Heart left ventricle (tissue), 16 donors: ENCODE measurements around the gene STYXL1. TPM values are rescaled to one million over a fixed set of nuclear protein-coding genes. Genes with fewer than 3 reads are reported as not detected.
"Not testable (repeated sequence)": the region's sequence is repeated elsewhere in the genome, so short reads cannot be mapped to it uniquely, and the experiment has no call there.

Experiments used
- ATAC-seq, 4 donors: fragments of 200-7000 bp; cut with Tn5 transposase; one replicate each; pipeline ENCODE4 v1.9.1; 2020 to 2022; ENCODE audit warnings: moderate library complexity in 4 of 4, mild to moderate bottlenecking in 3 of 4, moderate number of reproducible peaks in 1 of 4
- DNase-seq, 5 donors: peaks; one replicate each; pipeline ENCODE4 v3.0.0-alpha.2; 2020
- H3K27ac ChIP-seq, 12 donors: fragments of 200-600 bp; sonication (generic) in 4 of 12; one replicate each; pipeline versions ENCODE4 v1.5.0 to v1.8.0; 2016 to 2022; ENCODE audit warnings: mild to moderate bottlenecking in 2 of 12
- H3K27me3 ChIP-seq, 9 donors: fragments of 200-600 bp; sonication (generic) in 2 of 9; one replicate each; pipeline versions ENCODE4 v1.5.1 to v1.8.0; 2016 to 2022; ENCODE audit warnings: mild to moderate bottlenecking in 3 of 9
- H3K36me3 ChIP-seq, 9 donors: fragments of 200-600 bp; sonication (generic) in 2 of 9; one replicate each; pipeline versions ENCODE4 v1.5.0 to v1.8.0; 2018 to 2022; ENCODE audit warnings: mild to moderate bottlenecking in 2 of 9
- H3K4me1 ChIP-seq, 12 donors: fragments of 200-600 bp; sonication (generic) in 4 of 12; one replicate each; pipeline versions ENCODE4 v1.5.0 to v1.8.0; 2016 to 2022; ENCODE audit warnings: mild to moderate bottlenecking in 3 of 12
- H3K4me3 ChIP-seq, 12 donors: fragments of 200-600 bp; sonication (generic) in 4 of 12; one replicate each; pipeline versions ENCODE4 v1.5.0 to v1.8.0; 2017 to 2022; ENCODE audit warnings: mild to moderate bottlenecking in 9 of 12, moderate library complexity in 4 of 12
- H3K9me3 ChIP-seq, 12 donors: fragments of 200-600 bp; sonication (generic) in 4 of 12; one replicate each; pipeline versions ENCODE4 v1.5.0 to v1.8.0; 2016 to 2022; ENCODE audit warnings: mild to moderate bottlenecking in 1 of 12
- POLR2A ChIP-seq, 2 donors: fragments of 450-650 bp; IDR thresholded peaks; one replicate each; pipeline ENCODE4 v1.6.1; 2017; ENCODE audit warnings: antibody characterized with exemption in 2 of 2, mild to moderate bottlenecking in 2 of 2, moderate library complexity in 2 of 2
- WGBS, 4 donors: extraction: QIAGEN DNeasy Blood & Tissue Kit in 2 of 4; methylation state at CpG; one replicate each; pipeline versions ENCODE4 v1.1.5 to v1.1.7; 2013 to 2018; 5-methylcytosine and 5-hydroxymethylcytosine counted together
- intact Hi-C, 10 donors: fragments of 100-400 bp; cut with DNase I; formaldehyde crosslinking; loops; one replicate each; pipeline versions ENCODE4 v1.11.1 to v1.14.2; 2022
- polyA plus RNA-seq, 2 donors: library from polyadenylated mRNA; stranded (reverse); fragments of 200-250 nt; gene quantifications; one replicate each; pipeline ENCODE4 v1.2.3, GENCODE V29; 2013
- total RNA-seq, 9 donors: library from RNA; depleted of rRNA in 2 of 9; stranded (reverse); fragments of >200 nt in 2 of 9; fragmentation: NEBNext Ultra II Directional in 3 of 9; extraction: Animal tissue kit (Norgen Biotek cat#: 25700) in 3 of 9; gene quantifications; one replicate each; pipeline versions ENCODE4 v1.1.0 to v1.2.4, GENCODE V29; 2016 to 2023
- TF ChIP-seq, protein P1 (sequence below), 12 donors: fragments of 200-600 bp; sonication (generic) in 4 of 12; IDR thresholded peaks; one replicate each; pipeline versions ENCODE4 v1.5.0 to v1.8.0; 2018 to 2022; ENCODE audit warnings: antibody characterized with exemption in 12 of 12, mild to moderate bottlenecking in 5 of 12
- donor health status: ischemic (EF 13 %, LVEDD 7.1; RV severe dilation, severe dysfunction).
- donor health status: healthy with polysubstance abuse.
- donor health status: DM: no; HTN: yes; CAD: no.
- donor health status: DM: no; HTN: no; CAD: no.
- donor health status: ischemic (EF 25% LVEDD 6.9; RV normal size, moderate dysfunction).
- donor health status: ischemic (EF 25% LVEDD 5.7; RV mildly dilated, moderate dysfunction).
- donor health status: healthy.
- donor health status: DM: yes; HTN: yes; CAD: no.
- donor health status: ischemic (EF 35%, LVEDD 5.7; RV mildly dilated, moderate dysfunction).
- donor health status: nonischemic (EF 11% LVEDD 7.7; RV severe dilation, severe dysfunction).
- donor health status: DM: yes; HTN: yes; CAD: no.
- donor health status: PGD.
- donor health status: ischemic (EF 29% LVEDD 5.4; RV normal size, mild dysfunction).
- donor health status: nonischemic (EF 23%, LVEDD 6.1; RV moderate dilation, normal function).

Gene STYXL1
- total and polyA plus RNA-seq, 11 donors: 7.9 to 44.3 (median 19.1) TPM

DNA sequence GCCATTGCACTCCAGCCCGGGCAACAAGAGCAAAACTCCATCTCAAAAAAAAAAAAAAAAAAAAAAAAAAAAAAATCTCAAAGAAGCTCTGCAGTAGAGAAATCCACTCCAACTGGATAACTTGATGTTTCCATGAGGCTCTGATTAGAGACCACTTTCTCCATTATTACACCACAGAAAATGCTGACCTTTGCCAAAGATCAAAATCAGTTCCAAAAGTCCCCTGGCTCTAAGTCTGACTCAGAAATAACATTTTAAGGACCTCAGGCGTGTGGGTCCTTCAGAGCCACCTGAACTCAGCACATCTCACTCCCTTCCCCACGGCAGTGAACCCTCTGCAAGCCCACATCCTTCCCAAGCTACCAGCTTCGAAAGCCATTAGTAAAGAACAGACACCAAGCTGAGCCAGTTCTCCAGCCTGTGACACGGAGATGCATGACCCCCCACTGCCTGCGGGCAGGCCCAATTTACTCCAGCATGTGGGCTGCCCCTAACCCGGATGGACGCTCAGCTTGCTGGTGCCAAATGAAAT is 39.6 kb downstream of the STYXL1 start:
- Histone ChIP-seq H3K4me3 (no peak overlapping the region), H3K4me1 (peaks cover 0 to 38% (median 21%) of the 10 kb centered on the region in 12 donors), H3K27ac (peak overlapping the region in 1 of 12 donors; percentile 13), H3K27me3 (no peaks in the 10 kb centered on the region), H3K36me3 (peaks cover 0 to 26% (median 17%) of the 10 kb centered on the region in 9 donors), H3K9me3 (no peaks in the 10 kb centered on the region)
- intact Hi-C loops: no loop called here
- ATAC-seq (no peak), DNase-seq (no peak)
- TF ChIP-seq, protein P1, sequence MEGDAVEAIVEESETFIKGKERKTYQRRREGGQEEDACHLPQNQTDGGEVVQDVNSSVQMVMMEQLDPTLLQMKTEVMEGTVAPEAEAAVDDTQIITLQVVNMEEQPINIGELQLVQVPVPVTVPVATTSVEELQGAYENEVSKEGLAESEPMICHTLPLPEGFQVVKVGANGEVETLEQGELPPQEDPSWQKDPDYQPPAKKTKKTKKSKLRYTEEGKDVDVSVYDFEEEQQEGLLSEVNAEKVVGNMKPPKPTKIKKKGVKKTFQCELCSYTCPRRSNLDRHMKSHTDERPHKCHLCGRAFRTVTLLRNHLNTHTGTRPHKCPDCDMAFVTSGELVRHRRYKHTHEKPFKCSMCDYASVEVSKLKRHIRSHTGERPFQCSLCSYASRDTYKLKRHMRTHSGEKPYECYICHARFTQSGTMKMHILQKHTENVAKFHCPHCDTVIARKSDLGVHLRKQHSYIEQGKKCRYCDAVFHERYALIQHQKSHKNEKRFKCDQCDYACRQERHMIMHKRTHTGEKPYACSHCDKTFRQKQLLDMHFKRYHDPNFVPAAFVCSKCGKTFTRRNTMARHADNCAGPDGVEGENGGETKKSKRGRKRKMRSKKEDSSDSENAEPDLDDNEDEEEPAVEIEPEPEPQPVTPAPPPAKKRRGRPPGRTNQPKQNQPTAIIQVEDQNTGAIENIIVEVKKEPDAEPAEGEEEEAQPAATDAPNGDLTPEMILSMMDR (IDR thresholded peaks at IDR 0.05): no peak
- no peak for TF ChIP-seq POLR2A (IDR thresholded peaks at IDR 0.05)
- WGBS, 4 donors: 76 to 86% (median 82%) methylated on average over 8 of the region's 8 CpGs

DNA sequence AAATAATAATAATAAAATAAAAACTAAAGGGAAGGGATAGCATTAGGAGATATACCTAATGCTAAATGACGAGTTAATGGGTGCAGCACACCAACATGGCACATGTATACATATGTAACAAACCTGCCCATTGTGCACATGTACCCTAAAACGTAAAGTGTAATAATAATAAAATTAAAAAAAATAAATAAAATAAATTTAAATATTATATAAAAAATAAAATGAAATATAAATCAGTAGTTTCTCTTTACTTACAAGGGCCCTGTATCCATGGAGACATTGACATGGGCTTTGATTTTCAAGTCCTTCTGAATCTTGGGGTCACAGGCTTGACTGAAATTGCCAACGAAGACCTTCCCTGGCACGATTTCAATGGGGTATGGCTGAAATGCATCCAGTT is 42.8 kb downstream of the STYXL1 start:
- H3K9me3 ChIP-seq, ATAC-seq, H3K4me3 ChIP-seq, H3K27ac ChIP-seq, DNase-seq, H3K27me3 ChIP-seq, intact Hi-C loops: not testable (repeated sequence)
- peaks cover 0 to 46% (median 30%) of the 10 kb centered on the region in 9 donors for H3K36me3 ChIP-seq
- WGBS, 4 donors: 85 to 92% (median 91%) methylated on average over 4 of the region's 4 CpGs
- peaks cover 0 to 16% (median under 1%) of the 10 kb centered on the region in 12 donors for H3K4me1 ChIP-seq

DNA sequence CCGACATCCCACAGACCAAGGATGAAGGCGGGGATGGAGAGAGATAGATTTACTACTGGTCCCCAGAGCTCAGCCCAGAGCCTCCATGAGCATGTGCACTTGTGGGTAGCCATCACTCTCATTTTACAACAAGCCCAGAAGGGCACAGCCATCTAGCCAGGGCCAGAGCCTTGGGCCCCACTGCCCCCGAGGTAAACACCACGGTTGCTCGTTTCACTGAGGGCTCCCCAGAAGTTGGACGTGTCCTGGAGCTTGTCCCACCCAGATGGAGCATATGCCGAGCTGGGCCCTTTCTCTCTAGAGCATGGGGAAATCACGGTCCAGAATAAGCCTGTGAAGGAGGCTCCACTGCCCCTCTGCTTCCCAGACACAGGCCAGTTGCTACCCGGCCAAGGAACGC is 44.4 kb downstream of the STYXL1 start:
- no peak overlapping the region for H3K27ac ChIP-seq
- peaks cover 0 to 3% (median 0%) of the 10 kb centered on the region in 12 donors for H3K4me1 ChIP-seq
- ATAC-seq (no peak), DNase-seq (no peak)
- WGBS, 4 donors: 92 to 98% (median 94%) methylated on average over 9 to 10 of the region's 10 CpGs
- H3K9me3 ChIP-seq: no peaks in the 10 kb centered on the region
- peaks cover 0 to 52% (median 30%) of the 10 kb centered on the region in 9 donors for H3K36me3 ChIP-seq
- H3K4me3 ChIP-seq: no peak overlapping the region
- no peak for TF ChIP-seq POLR2A (IDR thresholded peaks at IDR 0.05)
- TF ChIP-seq, protein P1 (IDR thresholded peaks at IDR 0.05): no peak
- intact Hi-C loops: no loop called here
- H3K27me3 ChIP-seq: no peaks in the 10 kb centered on the region

DNA sequence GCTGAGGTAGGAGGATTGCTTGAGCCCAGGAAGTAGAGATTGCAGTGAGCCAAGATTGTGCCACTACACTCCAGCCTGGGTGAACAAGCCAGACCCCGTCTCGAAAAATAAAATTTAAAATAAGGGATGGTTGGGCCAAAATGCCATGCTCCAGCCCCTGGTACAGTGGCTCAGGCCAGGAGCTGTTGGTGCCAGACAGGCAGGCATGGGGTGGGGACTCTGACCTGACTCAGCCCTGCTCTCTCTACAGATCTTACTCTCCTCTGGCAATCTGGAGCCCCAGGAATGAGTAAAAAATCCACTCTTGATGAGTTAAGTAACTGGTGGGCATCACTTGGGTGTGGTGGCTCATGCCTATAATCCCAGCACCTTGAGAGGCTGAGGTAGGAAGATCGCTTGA is 45.0 kb downstream of the STYXL1 start:
- intact Hi-C loops: no loop called here
- no peak overlapping the region for H3K4me3 ChIP-seq
- peaks cover 0 to 5% (median 0%) of the 10 kb centered on the region in 12 donors for H3K4me1 ChIP-seq
- ATAC-seq (no peak), DNase-seq (no peak)
- no peak overlapping the region for H3K27ac ChIP-seq
- H3K36me3 ChIP-seq: peaks cover 0 to 52% (median 30%) of the 10 kb centered on the region in 9 donors
- H3K27me3 ChIP-seq: no peaks in the 10 kb centered on the region
- WGBS, 4 donors: 91 to 98% (median 96%) methylated on average over 3 of the region's 3 CpGs
- TF ChIP-seq, protein P1 (IDR thresholded peaks at IDR 0.05): no peak
- TF ChIP-seq POLR2A (IDR thresholded peaks at IDR 0.05): no peak
- no peaks in the 10 kb centered on the region for H3K9me3 ChIP-seq

DNA sequence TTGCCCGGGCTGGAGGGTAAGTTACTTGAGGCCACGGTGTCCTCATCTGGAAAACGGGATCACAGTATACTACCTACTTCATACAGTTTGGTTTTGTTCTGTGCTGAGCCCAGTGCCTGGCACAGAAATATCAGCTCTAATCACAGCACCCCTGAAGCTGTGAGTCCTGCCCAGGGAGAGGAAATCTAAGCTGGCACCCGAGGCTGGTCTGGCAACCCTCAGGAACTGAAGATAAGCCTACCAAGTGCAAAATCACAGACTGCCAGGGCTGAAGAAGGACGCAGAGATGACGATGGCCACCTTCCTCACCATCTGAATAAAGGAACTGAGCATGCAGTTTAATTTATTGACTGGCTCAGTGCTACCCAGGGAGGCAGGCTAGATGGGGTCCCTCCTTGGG is 45.7 kb downstream of the STYXL1 start:
- peaks cover 0 to 55% (median 30%) of the 10 kb centered on the region in 9 donors for H3K36me3 ChIP-seq
- H3K27ac ChIP-seq: peak overlapping the region in 2 of 12 donors; percentile 25 to 32
- TF ChIP-seq, protein P1 (IDR thresholded peaks at IDR 0.05): no peak
- TF ChIP-seq POLR2A (IDR thresholded peaks at IDR 0.05): no peak
- WGBS, 4 donors: 74 to 90% (median 80%) methylated on average over 6 of the region's 6 CpGs
- ATAC-seq: peak in 3 of 4 donors; percentile 60 to 88 (median 76)
- DNase-seq: peak in 1 of 5 donors; percentile 52
- H3K4me1 ChIP-seq: peaks cover 0 to 10% (median 0%) of the 10 kb centered on the region in 12 donors
- no peak overlapping the region for H3K4me3 ChIP-seq
- intact Hi-C loops: no loop called here
- no peaks in the 10 kb centered on the region for H3K9me3 ChIP-seq
- no peaks in the 10 kb centered on the region for H3K27me3 ChIP-seq
